CD4-positive, alpha-beta memory T cell (primary cell): ENCODE data around the gene KCNA10. TPM values are rescaled to one million over a fixed set of nuclear protein-coding genes. Genes with fewer than 3 reads are reported as not detected.

Experiments used
- CTCF ChIA-PET: fragments of 350-600 bp; sonication (Branson Sonifier 250); formaldehyde crosslinking; loops from one replicate; lab custom pipeline; 2021; ENCODE audit warnings: inconsistent platforms; ENCODE audit not compliant: partially characterized antibody; lab: Charles Lee
- POLR2A ChIA-PET: fragments of 350-600 bp; sonication (Branson Sonifier 250); formaldehyde crosslinking; loops from one replicate; lab custom pipeline; 2021; ENCODE audit not compliant: partially characterized antibody; lab: Charles Lee
- DNase-seq, 5 donors: peaks; one replicate each; pipeline versions ENCODE4 v3.0.0 to v3.0.0-alpha.2; 2020 to 2022; ENCODE audit warnings: mixed read lengths in 1 of 5
- H3K27ac ChIP-seq: one replicate; pipeline ENCODE4 v1.7.0; 2013; ENCODE audit warnings: low read depth, low read length
- H3K27me3 ChIP-seq: 2 replicates; pipeline ENCODE4 v1.7.0; 2013; ENCODE audit warnings: mild to moderate bottlenecking, low read length, moderate library complexity; ENCODE audit not compliant: insufficient read depth
- H3K36me3 ChIP-seq: 2 replicates; pipeline ENCODE4 v1.7.0; 2013; ENCODE audit warnings: mild to moderate bottlenecking, low read length, moderate library complexity; ENCODE audit not compliant: insufficient read depth
- H3K4me1 ChIP-seq: 2 replicates; pipeline ENCODE4 v1.7.0; 2013; ENCODE audit warnings: mild to moderate bottlenecking, low read length, moderate library complexity; ENCODE audit not compliant: insufficient read depth
- H3K4me3 ChIP-seq, 2 donors: one replicate each; pipeline ENCODE4 v1.7.0; 2013; ENCODE audit warnings: low read length in 2 of 2, mild to moderate bottlenecking in 1 of 2
- H3K9me3 ChIP-seq, 2 donors: one replicate each; pipeline ENCODE4 v1.7.0; 2013; ENCODE audit warnings: low read length in 2 of 2, control low read depth in 1 of 2; ENCODE audit not compliant: control insufficient read depth in 1 of 2
- H3K27ac Mint-ChIP-seq, 7 donors: one replicate each; pipeline ENCODE4 v1.8.0; 2020 to 2021; ENCODE audit warnings: mixed read lengths in 7 of 7, mild to moderate bottlenecking in 6 of 7, inconsistent platforms in 3 of 7, moderate library complexity in 3 of 7
- H3K27me3 Mint-ChIP-seq, 2 donors: one replicate each; pipeline ENCODE4 v1.8.0; 2020 to 2021; ENCODE audit warnings: mixed read lengths in 2 of 2
- H3K36me3 Mint-ChIP-seq, 2 donors: one replicate each; pipeline ENCODE4 v1.8.0; 2020 to 2021; ENCODE audit warnings: mixed read lengths in 2 of 2, inconsistent platforms in 1 of 2, mild to moderate bottlenecking in 1 of 2
- H3K4me1 Mint-ChIP-seq, 4 donors: one replicate each; pipeline ENCODE4 v1.8.0; 2020 to 2021; ENCODE audit warnings: mixed read lengths in 4 of 4, mild to moderate bottlenecking in 1 of 4
- H3K4me3 Mint-ChIP-seq, 8 donors: one replicate each; pipeline ENCODE4 v1.8.0; 2020 to 2021; ENCODE audit warnings: mixed read lengths in 8 of 8, mild to moderate bottlenecking in 7 of 8, moderate library complexity in 6 of 8, inconsistent platforms in 3 of 8
- H3K9me3 Mint-ChIP-seq, 8 donors: one replicate each; pipeline ENCODE4 v1.8.0; 2020 to 2021; ENCODE audit warnings: mixed read lengths in 8 of 8, mild to moderate bottlenecking in 5 of 8, inconsistent platforms in 3 of 8, moderate library complexity in 1 of 8
- intact Hi-C: fragments of 100-400 bp; cut with micrococcal nuclease; formaldehyde crosslinking; loops from one replicate; pipeline ENCODE4 v1.15.1; 2023
- polyA plus RNA-seq, 2 donors: library from polyadenylated mRNA; unstranded; fragments of 300-500 nt; fragmentation: Illumina TruSeq; gene quantifications; one replicate each; pipeline ENCODE4 v1.2.3, GENCODE V29; 2021
- total RNA-seq, 2 experiments: library from RNA; stranded (reverse); gene quantifications; one replicate each; pipeline ENCODE4 v1.2.3, GENCODE V29; 2021

The KCNA10 gene
- total and polyA plus RNA-seq, 4 experiments from 2014 or later, result not detected

DNA sequence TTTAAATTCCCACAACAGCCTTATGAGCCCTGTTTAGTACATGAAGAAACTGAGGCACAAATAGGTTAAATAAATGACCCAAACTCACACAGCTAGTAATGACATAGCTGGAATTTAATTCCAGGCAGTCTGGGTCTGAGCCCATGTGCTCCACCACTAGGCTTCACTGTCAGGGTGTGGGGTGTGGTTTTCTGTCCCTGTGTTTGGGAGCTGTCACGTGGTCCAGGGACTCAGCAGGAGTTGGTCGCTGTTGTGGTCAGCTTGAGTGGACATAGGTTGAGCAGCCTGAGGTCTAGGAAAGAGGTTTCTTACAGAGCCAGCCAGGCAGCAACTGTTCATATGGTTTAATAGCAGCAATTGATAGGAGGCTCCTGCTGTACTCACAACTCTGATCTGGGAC lies 28.0 kb upstream of the KCNA10 start:
- no peak overlapping the region for H3K27ac ChIP-seq
- Mint-ChIP-seq H3K4me3 (no peak overlapping the region), H3K27ac (no peak overlapping the region), H3K4me1 (no peaks in the 10 kb centered on the region), H3K9me3 (no peaks in the 10 kb centered on the region), H3K27me3 (peaks cover 11 to 17% of the 10 kb centered on the region in 2 donors), H3K36me3 (no peaks in the 10 kb centered on the region)
- H3K4me1 ChIP-seq, result no peaks in the 10 kb centered on the region
- no peaks in the 10 kb centered on the region for H3K27me3 ChIP-seq
- H3K4me3 ChIP-seq, result no peak overlapping the region
- ChIA-PET POLR2A (no interaction called here), CTCF (no interaction called here)
- intact Hi-C loops, result no loop called here
- no peaks in the 10 kb centered on the region for H3K36me3 ChIP-seq
- no peak for DNase-seq
- H3K9me3 ChIP-seq, result no peaks in the 10 kb centered on the region

DNA sequence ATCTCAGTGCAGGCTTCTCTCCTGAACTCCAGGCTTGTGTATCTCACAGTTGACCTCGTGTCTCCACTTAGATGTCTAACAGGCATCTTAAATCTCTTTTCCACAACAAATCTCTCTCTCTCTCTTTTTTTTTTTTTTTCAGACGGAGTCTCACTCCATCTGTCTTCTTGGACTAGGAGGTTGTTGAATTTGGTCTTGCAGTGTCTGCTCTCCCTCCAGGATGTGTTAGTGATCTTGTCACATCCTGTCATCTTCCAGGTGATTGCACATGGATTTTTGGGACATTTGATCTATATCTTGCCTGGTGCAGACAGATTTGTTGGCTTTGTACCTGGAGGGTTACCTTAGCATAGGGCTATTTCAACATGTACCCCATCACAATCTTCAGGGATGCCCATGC lies 26.5 kb upstream of the KCNA10 start:
- POLR2A ChIA-PET, result no interaction called here
- intact Hi-C loops, result no loop called here

DNA sequence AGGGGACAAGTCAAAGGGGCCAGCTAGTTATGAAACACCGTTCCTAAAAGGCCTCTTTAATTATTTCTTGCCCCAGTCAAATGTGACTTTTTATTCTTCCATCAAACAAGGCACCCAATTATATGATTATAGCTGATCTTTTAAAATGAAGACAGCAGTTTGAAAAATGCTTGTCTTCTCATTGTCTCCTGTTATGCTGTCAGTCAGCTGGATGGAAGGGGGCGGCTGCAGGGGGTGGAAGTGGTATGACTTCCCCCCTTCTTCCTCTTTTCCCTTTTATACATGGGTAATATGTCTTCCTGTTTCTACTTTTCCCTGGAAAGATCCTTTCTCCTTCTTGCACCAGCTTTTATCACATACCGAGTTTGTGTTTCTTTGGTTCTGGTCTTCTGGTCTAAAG lies 25.8 kb upstream of the KCNA10 start:
- CTCF ChIA-PET, result interaction anchor here (1.1 kb wide), 1 partner anchor 49 kb away, joined by 4 read pairs; no protein-coding TSS in a partner anchor
- H3K4me3 Mint-ChIP-seq, result no peak overlapping the region

More for the DNA sequence above, 26.5 kb upstream of the KCNA10 start:
- no peak for DNase-seq
- H3K4me3 ChIP-seq, result no peak overlapping the region
- H3K36me3 ChIP-seq, result no peaks in the 10 kb centered on the region
- H3K9me3 Mint-ChIP-seq, result no peaks in the 10 kb centered on the region
- no peaks in the 10 kb centered on the region for H3K4me1 ChIP-seq
- H3K27me3 Mint-ChIP-seq, result peaks cover 6 to 13% of the 10 kb centered on the region in 2 donors
- no peaks in the 10 kb centered on the region for H3K27me3 ChIP-seq
- H3K36me3 Mint-ChIP-seq, result no peaks in the 10 kb centered on the region
- H3K27ac ChIP-seq, result no peak overlapping the region
- H3K4me3 Mint-ChIP-seq, result no peak overlapping the region
- CTCF ChIA-PET, result interaction anchor here (1.1 kb wide), 1 partner anchor 50 kb away, joined by 4 read pairs; no protein-coding TSS in a partner anchor
- no peak overlapping the region for H3K27ac Mint-ChIP-seq
- H3K4me1 Mint-ChIP-seq, result no peaks in the 10 kb centered on the region
- H3K9me3 ChIP-seq, result no peaks in the 10 kb centered on the region

GRCh38 chr1:110542725-110543124 lies 23.8 kb upstream of the KCNA10 start:
- no peaks in the 10 kb centered on the region for H3K36me3 Mint-ChIP-seq
- H3K4me3 Mint-ChIP-seq, result no peak overlapping the region
- Histone ChIP-seq H3K27me3 (no peaks in the 10 kb centered on the region), H3K27ac (no peak overlapping the region), H3K4me3 (no peak overlapping the region), H3K4me1 (no peaks in the 10 kb centered on the region), H3K9me3 (no peaks in the 10 kb centered on the region), H3K36me3 (no peaks in the 10 kb centered on the region)
- no peaks in the 10 kb centered on the region for H3K4me1 Mint-ChIP-seq
- DNase-seq, result no peak
- POLR2A ChIA-PET, result no interaction called here
- H3K9me3 Mint-ChIP-seq, result no peaks in the 10 kb centered on the region
- CTCF ChIA-PET, result interaction anchor here (0.5 to 1.2 kb wide), 3 partner anchors 13 to 1160 kb away, joined by 3 read pairs; partner anchors contain the start of gene KCNA10
- H3K27ac Mint-ChIP-seq, result no peak overlapping the region
- intact Hi-C loops, result no loop called here
- H3K27me3 Mint-ChIP-seq, result peaks cover 8 to 13% of the 10 kb centered on the region in 2 donors

More for the DNA sequence above, 25.8 kb upstream of the KCNA10 start:
- no peaks in the 10 kb centered on the region for H3K4me1 ChIP-seq
- POLR2A ChIA-PET, result no interaction called here
- no peaks in the 10 kb centered on the region for H3K4me1 Mint-ChIP-seq
- H3K27ac Mint-ChIP-seq, result no peak overlapping the region
- H3K36me3 ChIP-seq, result no peaks in the 10 kb centered on the region
- no peak overlapping the region for H3K27ac ChIP-seq
- no peaks in the 10 kb centered on the region for H3K27me3 ChIP-seq
- peaks cover 7 to 13% of the 10 kb centered on the region in 2 donors for H3K27me3 Mint-ChIP-seq
- H3K4me3 ChIP-seq, result no peak overlapping the region
- DNase-seq, result no peak
- H3K9me3 ChIP-seq, result no peaks in the 10 kb centered on the region
- H3K36me3 Mint-ChIP-seq, result no peaks in the 10 kb centered on the region
- intact Hi-C loops, result no loop called here
- no peaks in the 10 kb centered on the region for H3K9me3 Mint-ChIP-seq

DNA sequence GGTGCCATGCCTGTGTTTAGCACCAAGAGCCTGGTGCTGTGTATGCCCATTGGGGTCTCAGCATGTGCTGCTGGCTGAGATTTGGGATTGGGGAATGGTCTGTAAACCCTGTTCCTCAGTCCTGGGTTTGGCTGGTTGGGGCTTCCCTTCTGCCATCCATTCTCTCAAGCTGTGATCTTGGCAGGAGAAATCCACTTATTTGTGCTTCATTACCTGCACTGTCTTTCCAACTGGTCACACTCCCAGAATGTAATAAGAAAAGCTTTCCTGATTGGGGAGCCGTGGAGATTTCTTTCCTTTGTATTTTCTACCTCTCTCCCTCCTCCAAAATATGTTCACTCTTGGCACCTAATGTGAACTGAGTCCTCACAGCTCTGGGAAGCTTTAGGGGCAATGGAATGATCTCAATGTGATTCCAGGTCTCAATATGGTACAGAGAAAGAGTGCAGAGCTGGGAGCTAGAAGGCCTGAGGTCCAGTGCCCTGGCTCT lies 23.0 kb upstream of the KCNA10 start:
- no peaks in the 10 kb centered on the region for H3K4me1 ChIP-seq
- peaks cover 8 to 13% of the 10 kb centered on the region in 2 donors for H3K27me3 Mint-ChIP-seq
- H3K4me3 Mint-ChIP-seq, result no peak overlapping the region
- intact Hi-C loops, result no loop called here
- no peaks in the 10 kb centered on the region for H3K9me3 ChIP-seq
- no peak for DNase-seq
- H3K36me3 Mint-ChIP-seq, result no peaks in the 10 kb centered on the region
- no peaks in the 10 kb centered on the region for H3K36me3 ChIP-seq
- H3K4me1 Mint-ChIP-seq, result no peaks in the 10 kb centered on the region
- H3K9me3 Mint-ChIP-seq, result no peaks in the 10 kb centered on the region
- H3K27me3 ChIP-seq, result no peaks in the 10 kb centered on the region
- ChIA-PET POLR2A (no interaction called here), CTCF (interaction anchor here (0.5 to 1.9 kb wide), 6 partner anchors 14 to 1161 kb away, joined by 3 to 6 read pairs (median 3); partner anchors contain the start of gene KCNA10)
- H3K27ac ChIP-seq, result no peak overlapping the region
- no peak overlapping the region for H3K4me3 ChIP-seq
- H3K27ac Mint-ChIP-seq, result no peak overlapping the region

DNA sequence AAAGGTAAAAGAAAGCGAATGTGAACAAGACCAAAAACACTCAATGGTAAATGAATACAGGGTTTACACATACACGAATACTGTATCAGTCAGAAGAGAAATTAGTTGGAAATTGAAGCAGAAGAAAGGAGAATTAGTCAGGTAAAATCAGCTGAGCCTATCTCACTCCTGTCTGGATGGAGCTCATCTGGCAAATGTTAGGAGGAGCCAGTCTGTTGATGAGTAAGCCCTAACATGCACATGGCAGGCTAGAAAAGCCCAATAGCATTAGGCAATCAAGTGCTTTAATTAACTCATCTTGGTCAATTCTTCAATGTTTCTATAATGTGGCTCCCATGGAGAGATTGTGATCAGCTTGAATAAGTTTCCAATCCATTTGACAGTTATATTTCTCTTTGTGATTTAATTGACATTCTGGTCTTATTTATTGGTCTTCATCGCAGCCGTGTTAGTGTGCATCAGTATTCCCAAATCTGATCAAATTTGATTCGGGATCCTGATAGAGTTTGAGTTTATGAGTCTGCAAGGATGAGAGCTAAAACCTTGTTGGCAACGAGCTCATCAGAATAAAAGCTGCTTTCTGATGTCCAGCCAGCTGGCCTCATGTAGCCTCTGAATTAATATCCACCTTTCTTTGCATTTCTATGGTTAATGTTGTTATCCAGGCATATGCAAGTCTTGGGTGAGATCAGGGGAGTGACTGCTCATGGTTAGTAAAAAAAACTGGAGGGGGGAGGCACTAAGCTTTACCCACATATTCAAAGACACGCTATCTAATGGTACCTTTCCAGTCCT lies 22.1 kb upstream of the KCNA10 start:
- no peak for DNase-seq
- intact Hi-C loops, result no loop called here
- H3K27ac Mint-ChIP-seq, result no peak overlapping the region
- H3K4me3 Mint-ChIP-seq, result no peak overlapping the region
- Histone ChIP-seq H3K4me3 (no peak overlapping the region), H3K27me3 (no peaks in the 10 kb centered on the region), H3K4me1 (no peaks in the 10 kb centered on the region), H3K9me3 (no peaks in the 10 kb centered on the region), H3K36me3 (no peaks in the 10 kb centered on the region), H3K27ac (no peak overlapping the region)
- no peaks in the 10 kb centered on the region for H3K9me3 Mint-ChIP-seq
- peaks cover 4 to 13% of the 10 kb centered on the region in 2 donors for H3K27me3 Mint-ChIP-seq
- no peaks in the 10 kb centered on the region for H3K36me3 Mint-ChIP-seq
- CTCF ChIA-PET, result interaction anchor here (1.0 to 1.9 kb wide), 3 partner anchors 14 to 224 kb away, joined by 3 to 6 read pairs (median 3); no protein-coding TSS in a partner anchor
- H3K4me1 Mint-ChIP-seq, result no peaks in the 10 kb centered on the region
- POLR2A ChIA-PET, result no interaction called here

DNA sequence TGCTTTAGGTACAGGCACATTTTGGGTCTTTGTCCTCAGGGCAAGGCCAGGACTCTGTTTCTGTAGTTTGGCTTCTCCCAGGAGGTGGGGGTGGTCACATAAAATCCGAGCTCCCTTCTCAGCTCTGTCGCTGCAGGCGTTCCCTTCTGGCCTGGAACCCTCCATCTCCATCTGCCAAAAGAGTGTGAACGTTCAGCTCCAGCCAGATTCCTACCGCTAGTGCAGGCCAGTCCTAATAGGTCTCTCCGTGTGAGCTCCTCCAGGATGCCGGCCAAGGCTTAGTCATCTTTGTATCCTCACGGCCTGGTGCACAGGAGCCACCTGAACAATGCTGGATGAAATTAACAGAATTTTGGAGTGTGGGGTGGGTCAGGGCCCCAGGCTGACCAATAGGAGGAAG lies 19.9 kb upstream of the KCNA10 start:
- H3K9me3 ChIP-seq, result no peaks in the 10 kb centered on the region
- CTCF ChIA-PET, result no interaction called here
- no peak for DNase-seq
- no peaks in the 10 kb centered on the region for H3K36me3 Mint-ChIP-seq
- peaks cover 6 to 9% of the 10 kb centered on the region in 2 donors for H3K27me3 Mint-ChIP-seq
- no peaks in the 10 kb centered on the region for H3K36me3 ChIP-seq
- H3K27ac Mint-ChIP-seq, result no peak overlapping the region
- POLR2A ChIA-PET, result no interaction called here
- no peaks in the 10 kb centered on the region for H3K27me3 ChIP-seq
- H3K4me1 ChIP-seq, result no peaks in the 10 kb centered on the region
- intact Hi-C loops, result no loop called here
- H3K9me3 Mint-ChIP-seq, result no peaks in the 10 kb centered on the region
- no peak overlapping the region for H3K4me3 ChIP-seq
- no peaks in the 10 kb centered on the region for H3K4me1 Mint-ChIP-seq
- H3K27ac ChIP-seq, result no peak overlapping the region
- no peak overlapping the region for H3K4me3 Mint-ChIP-seq
